NCI-H526 (cell line): ENCODE results near the gene IFT80.
"Not testable (repeated sequence)": the region's sequence is repeated elsewhere in the genome, so short reads cannot be mapped to it uniquely, and the experiment has no call there.

Source experiments
- DNase-seq, 2 experiments: peaks; one replicate each; lab custom pipeline; 2025; lab: John Stamatoyannopoulos, UW

The IFT80 gene

GRCh38 chr3:160362896-160363295 lies 36.1 kb downstream of the IFT80 start:
- DNase-seq, result not testable (repeated sequence)

GRCh38 chr3:160355826-160356225 lies 43.2 kb downstream of the IFT80 start:
- DNase-seq, result no peak

- no peak for DNase-seq
Observed at GRCh38 chr3:160346511-160346910, 52.5 kb downstream of the IFT80 start.

- peak in 1 of 2 experiments; percentile 29 for DNase-seq
Observed at GRCh38 chr3:160343132-160343531, 55.9 kb downstream of the IFT80 start.

- DNase-seq, result no peak
Observed at GRCh38 chr3:160340351-160340750, 58.7 kb downstream of the IFT80 start.

GRCh38 chr3:160331127-160331937 lies 67.7 kb downstream of the IFT80 start:
- peak in 1 of 2 experiments; percentile 2 for DNase-seq

- DNase-seq, result no peak
Observed at GRCh38 chr3:160330690-160331089, 68.3 kb downstream of the IFT80 start.

- DNase-seq, result no peak
Observed at GRCh38 chr3:160330109-160330508, 68.9 kb downstream of the IFT80 start.

GRCh38 chr3:160326286-160326685 lies 72.7 kb downstream of the IFT80 start:
- DNase-seq, result not testable (repeated sequence)

GRCh38 chr3:160321821-160322220 lies 77.2 kb downstream of the IFT80 start:
- not testable (repeated sequence) for DNase-seq

- no peak for DNase-seq
Observed at GRCh38 chr3:160319322-160319721, 79.7 kb downstream of the IFT80 start.

GRCh38 chr3:160314995-160315394 lies 84.0 kb downstream of the IFT80 start:
- no peak for DNase-seq

- DNase-seq, result no peak
Observed at GRCh38 chr3:160312014-160312624, 86.9 kb downstream of the IFT80 start.

- no peak for DNase-seq
Observed at GRCh38 chr3:160302806-160303205, 96.2 kb downstream of the IFT80 start.

- DNase-seq, result no peak
Observed at GRCh38 chr3:160296591-160296990, 102.4 kb downstream of the IFT80 start.

- no peak for DNase-seq
Observed at GRCh38 chr3:160291909-160292299, 107.1 kb downstream of the IFT80 start.

- DNase-seq, result peak in 1 of 2 experiments; percentile 20
Observed at GRCh38 chr3:160291290-160291908, 107.6 kb downstream of the IFT80 start.

- no peak for DNase-seq
Observed at GRCh38 chr3:160287666-160288065, 111.4 kb downstream of the IFT80 start.

GRCh38 chr3:160286231-160286630 lies 112.8 kb downstream of the IFT80 start:
- DNase-seq, result no peak

- no peak for DNase-seq
Observed at GRCh38 chr3:160280836-160281235, 118.2 kb downstream of the IFT80 start.

GRCh38 chr3:160279657-160280056 lies 119.4 kb downstream of the IFT80 start:
- DNase-seq, result no peak

GRCh38 chr3:160278210-160278609 lies 120.8 kb downstream of the IFT80 start:
- peak; percentile 81 to 83 for DNase-seq

GRCh38 chr3:160265088-160265487 lies 133.9 kb downstream of the IFT80 start:
- no peak for DNase-seq
